Measurements from ENCODE around the gene TEX14.
A peak's percentile ranks its signal among the peaks of the same experiment; 100 is the strongest.

GRCh38 chr17:58710948-58711552, 19.2 kb upstream of the TEX14 start:
- no peak for TF ChIP-seq SREBF2 (IDR thresholded peaks at IDR 0.05; ENCODE audit: low read length)
- TF ChIP-seq ATF3 (IDR thresholded peaks at IDR 0.05; ENCODE audit: borderline replicate concordance, extremely low read depth, low read depth, low read length): no peak
- no peak for TF ChIP-seq TCF12 (IDR thresholded peaks at IDR 0.05; ENCODE audit: low read depth, low read length)
- peak; percentile 57 to 71 (median 59) for TF ChIP-seq CTCF (IDR thresholded peaks at IDR 0.05 in 2 of 3, conservative IDR thresholded peaks at IDR 0.05 in 1 of 3; ENCODE audit: control insufficient read depth in 2 of 3, extremely low read depth in 1 of 3, insufficient read depth in 1 of 3, low read depth in 3 of 3, low read length in 3 of 3)
- no peak for TF ChIP-seq POLR2AphosphoS5 (IDR thresholded peaks at IDR 0.05; ENCODE audit: low read length)

Data from GM12878 (cell line).